GM21723 (cell line): ENCODE measurements around the gene COL4A2.

Experiments
- ATAC-seq: cut with Tn5 transposase; IDR thresholded peaks from one replicate; pipeline ENCODE4 v1.9.1; 2021; ENCODE audit warnings: mild to moderate bottlenecking, moderate library complexity; ENCODE audit not compliant: unreplicated experiment

The COL4A2 gene

DNA sequence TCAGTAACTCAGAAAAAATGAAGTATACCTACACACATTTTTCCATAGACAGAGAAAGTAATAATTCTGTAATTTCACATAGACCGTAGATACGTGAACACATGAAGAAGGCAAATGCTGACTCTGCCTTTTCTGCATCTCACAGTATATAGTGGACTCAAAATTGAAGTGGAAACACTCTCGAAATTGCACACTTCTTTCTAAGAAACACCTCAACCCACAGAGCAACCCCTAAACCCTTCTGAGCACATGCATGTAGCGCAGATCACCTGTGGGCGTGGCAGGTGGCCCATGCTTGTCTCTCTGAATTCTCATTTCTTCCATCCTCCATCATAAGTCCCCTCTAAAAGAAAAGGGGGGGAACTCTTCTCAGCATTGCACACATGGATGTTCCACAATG lies 34.9 kb upstream of the COL4A2 start:
- ATAC-seq: no peak

DNA sequence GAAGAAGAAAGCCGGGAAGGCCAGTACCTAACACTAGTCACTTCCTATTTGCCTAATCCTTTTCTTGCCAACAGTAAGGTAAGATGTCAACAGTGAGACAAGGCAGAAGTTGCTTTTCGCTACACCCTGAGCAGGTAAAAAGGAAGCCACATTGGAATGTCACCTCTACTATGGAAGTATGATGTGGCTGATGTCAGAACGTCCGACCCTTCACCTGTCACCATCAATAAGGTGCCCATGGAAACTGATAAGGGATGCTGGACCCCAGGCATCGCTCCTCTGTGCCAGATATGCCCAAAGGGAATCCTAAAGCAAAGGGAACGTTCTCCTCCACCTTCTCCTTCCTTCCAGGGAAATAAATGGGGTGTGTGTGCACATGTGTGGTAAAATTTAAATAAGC lies 34.4 kb upstream of the COL4A2 start:
- no peak for ATAC-seq

DNA sequence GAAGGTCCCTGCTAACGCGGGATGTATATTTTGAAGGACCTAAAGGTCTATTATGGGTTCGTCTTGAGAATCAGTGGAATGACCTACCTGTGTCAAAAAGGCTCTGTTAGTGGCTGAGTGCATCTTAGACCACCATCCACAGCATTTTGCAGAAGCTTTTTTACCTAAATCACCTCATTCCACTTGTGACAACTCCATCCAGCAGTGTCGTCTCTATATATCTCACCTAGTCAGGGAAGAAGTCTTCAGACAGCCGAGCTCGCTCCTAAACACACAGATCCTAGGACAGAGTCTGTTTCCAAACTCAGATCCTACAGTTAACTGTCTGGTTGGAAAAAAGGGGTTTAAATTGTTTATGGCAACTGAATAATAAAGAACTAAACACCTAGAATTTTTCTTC lies 33.8 kb upstream of the COL4A2 start:
- no peak for ATAC-seq

DNA sequence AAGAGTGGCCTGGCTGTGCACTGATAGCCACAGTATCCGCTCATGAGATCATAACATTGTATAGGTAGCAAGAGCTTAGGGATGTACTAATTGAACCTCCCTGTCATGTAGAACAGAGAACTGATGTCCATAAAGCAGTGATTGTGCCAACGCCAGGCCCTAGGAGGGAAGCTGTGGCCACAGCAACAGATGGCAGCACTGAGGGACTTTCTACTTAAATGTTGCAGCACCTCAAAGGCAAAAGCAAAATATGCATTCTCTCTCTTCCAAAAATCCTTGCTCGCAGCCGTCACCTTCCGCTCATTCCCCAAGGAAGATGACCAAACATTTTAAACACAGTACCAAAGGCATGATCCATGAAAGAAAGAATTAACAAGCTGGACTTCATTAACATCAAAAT lies 32.4 kb upstream of the COL4A2 start:
- ATAC-seq: no peak

DNA sequence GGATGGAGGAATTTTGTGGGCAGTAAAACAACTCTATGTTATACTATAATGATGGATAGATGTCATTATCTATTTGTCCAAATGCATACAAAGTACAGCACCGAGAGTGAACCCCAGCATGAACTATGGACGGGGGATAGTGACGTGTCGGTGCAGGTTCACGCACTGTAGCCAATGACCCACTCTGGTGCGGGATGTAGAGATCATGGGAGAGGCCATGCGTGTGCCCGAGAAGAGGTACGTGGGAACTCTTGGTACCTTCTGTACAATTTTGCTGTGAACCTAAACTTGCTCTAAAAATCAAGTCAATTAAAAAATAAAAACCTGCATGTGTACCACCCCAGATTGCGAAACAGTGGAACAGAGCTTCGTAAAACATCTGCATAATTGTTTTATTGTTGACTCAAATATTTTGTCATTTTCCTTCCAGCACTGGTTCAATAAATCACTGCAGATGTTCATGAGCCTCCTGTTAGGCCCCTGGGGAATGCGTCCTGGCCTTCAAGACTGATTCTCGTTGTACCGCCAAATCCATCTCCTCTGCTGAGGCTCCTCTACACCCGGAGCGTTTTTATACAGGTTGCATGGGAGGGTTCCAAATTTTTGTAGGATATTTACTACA lies 31.0 kb upstream of the COL4A2 start:
- no peak for ATAC-seq

DNA sequence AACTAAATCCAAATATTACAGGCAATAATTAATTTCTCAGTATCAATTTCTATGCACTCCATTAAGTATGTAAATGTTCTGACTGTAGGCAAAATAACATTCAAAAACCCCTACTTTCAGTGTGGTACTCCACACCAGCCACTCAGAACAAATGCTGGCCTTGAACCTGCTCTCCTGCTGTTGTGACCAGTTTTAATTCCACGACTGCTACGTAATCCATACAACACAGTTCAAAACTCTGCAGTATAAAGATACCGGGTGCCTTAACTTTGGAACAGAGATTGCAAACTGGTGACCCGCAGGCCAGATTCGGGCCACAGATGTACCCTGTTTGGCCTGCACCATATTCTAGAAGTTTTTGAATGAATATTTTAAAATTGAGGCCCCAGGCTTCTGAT lies 30.5 kb upstream of the COL4A2 start:
- ATAC-seq: no peak

DNA sequence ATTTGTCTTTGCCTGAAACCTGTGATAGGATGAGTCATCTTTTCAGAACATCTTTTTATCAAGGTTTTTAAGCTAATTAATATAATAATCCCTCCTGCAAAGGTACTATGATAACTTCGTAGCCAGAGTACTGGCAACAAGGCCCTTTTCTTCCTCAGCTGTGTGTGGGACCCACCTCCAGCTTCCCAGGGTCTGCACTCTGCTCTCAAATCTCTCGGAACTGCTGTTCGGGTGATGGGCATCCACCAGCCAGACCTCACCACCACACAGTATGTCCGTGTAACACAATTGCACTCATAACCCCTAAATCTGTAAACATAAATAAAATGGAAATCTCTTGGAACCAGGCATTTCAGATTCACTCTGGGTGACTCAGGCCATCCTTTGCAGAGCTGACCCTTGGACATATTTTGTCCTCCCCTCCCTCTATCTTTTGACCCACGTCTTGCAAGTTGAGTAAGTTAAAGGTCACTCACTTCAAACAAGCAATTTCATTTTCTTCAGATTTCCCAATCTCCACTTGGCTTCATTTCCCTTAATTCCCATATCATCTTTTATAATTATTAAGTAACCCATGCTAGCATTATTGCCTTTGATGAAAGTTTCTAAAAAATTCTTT lies 29.6 kb upstream of the COL4A2 start:
- ATAC-seq: no peak

DNA sequence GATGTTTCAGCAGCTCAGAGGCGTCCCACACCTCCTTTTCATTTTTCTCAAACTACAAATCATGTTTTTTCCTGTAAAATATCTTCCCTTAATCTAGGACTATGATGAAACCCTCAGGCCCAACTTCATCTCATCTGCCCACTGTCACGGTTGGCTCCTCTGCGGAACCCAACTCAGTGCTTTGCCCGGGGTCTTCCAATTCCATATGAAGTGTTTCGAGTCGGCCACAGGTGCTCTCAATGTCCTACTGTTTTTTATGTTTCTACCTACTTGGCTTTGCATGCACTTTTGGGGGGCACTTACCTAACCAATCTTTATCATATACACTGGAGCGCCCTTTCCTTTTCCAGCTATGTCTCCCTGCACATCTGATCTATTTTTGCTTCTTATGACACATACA lies 28.2 kb upstream of the COL4A2 start:
- no peak for ATAC-seq

DNA sequence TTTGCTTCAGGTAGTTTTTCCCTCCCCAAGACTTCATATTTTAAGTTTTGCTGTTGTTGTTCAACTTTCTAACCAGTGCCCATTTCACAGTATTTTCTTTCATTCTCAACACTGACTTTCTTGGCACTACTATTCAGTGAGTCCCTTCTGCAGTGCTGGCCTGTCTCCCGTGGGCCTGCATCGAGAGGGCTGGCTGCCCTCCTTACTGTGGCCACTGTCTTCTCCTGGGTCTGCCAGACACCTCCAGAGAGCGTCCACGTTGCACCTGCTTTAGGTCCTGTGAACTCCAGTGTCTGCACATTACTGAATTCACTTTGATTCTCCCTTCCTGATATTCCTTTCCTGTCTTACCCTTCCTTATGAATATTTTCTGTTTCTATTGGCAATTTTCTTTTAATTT lies 27.4 kb upstream of the COL4A2 start:
- no peak for ATAC-seq

DNA sequence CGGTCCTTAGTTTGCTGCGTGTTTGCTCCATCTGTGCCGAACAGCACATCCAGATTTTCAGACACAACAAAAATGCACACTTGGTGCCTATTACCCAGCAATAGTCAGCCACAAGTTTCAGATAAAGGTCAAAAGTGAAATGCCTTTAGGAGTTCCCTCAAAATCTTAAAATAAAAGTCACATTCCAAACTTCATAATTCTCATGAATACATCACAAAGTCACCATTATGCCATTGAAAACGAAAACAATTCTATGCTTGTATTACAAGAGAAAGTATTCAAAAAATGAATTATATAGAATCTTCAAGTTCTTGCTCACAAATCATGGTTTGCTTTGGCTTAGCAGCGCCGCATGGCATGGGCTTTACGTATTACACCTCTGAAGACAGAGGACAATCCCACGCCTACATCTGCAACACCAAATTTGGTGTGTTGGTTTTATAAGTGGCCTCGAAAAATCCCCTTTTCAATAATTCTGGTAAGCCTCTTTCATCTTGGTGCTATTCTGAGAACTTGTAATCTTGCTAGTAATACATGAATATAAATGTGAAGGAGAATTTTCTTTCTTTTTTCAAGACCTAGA lies 26.8 kb upstream of the COL4A2 start:
- ATAC-seq: no peak

DNA sequence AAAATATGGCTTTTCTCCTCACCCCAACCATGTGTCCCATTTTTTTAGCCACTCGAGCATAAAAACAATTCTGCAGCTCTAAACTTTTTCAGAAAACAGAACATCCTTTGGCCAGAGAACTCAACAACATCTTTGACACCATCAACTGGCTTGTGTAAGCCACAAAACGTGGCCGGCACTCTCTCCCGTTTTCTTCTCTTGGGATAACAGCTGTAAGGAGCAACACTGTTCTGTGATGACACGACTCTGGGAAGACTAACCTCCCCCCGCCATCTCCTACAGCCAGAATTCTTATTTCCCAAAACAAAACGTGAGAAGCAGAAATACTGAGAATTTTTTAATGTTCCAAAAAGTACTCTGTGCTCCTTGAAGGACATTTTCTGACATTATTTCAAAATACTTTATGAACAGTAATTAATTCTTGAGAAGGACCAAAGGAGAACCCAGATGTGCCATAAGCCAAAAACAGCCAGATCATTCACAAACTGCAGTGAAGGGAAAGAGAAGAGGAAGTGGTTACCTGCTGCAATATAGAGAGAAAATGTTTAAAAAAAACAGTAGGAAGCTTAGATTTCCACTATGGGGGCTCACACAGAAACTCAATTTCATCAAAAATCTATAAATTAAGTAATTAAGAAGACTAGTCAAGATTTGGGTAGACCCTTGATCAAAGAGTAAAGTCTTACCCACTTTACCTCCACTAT lies 25.9 kb upstream of the COL4A2 start:
- no peak for ATAC-seq

DNA sequence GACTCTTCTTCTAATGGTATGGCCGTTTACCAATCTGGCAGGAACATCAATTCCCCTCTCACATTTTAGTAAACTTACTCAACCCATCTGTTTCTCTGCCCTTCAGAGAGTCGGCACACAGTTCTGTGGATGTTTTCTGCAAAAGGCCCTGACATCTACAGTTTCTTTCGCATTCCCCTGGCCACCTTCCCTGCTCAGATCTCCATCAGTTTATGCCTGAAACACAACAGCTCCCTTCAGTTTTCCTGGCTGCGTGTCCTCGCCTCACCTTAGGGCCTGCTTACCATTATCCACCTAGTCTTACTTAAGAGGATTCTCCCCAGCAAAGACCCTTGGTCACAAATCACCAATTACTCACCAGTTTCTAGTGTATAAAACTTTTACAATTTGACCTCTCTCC lies 25.3 kb upstream of the COL4A2 start:
- no peak for ATAC-seq

DNA sequence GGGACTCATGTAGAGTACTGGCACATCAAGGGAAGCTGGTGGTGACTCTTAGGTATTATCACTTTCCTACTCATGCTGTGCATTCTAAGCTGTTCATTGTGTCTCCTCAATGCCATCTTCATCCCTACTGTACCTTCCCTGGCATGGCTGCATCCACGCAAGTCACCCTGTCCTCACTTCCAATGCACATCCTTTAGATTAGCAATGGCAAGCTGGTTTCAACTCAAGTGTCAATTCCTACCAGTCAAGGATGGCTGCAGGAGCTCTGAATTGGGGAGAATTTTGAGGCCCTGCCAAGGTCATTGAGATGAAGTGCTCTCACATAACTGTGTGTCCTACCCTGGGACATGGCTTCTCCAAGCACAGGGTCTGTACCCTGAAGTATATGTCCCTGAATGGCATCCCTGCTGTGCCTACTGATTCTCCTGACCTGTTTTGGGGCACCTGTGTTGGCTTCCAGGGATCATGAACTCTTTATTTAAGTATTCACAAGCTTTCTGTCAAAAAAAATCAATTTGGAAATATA lies 24.7 kb upstream of the COL4A2 start:
- ATAC-seq: no peak

DNA sequence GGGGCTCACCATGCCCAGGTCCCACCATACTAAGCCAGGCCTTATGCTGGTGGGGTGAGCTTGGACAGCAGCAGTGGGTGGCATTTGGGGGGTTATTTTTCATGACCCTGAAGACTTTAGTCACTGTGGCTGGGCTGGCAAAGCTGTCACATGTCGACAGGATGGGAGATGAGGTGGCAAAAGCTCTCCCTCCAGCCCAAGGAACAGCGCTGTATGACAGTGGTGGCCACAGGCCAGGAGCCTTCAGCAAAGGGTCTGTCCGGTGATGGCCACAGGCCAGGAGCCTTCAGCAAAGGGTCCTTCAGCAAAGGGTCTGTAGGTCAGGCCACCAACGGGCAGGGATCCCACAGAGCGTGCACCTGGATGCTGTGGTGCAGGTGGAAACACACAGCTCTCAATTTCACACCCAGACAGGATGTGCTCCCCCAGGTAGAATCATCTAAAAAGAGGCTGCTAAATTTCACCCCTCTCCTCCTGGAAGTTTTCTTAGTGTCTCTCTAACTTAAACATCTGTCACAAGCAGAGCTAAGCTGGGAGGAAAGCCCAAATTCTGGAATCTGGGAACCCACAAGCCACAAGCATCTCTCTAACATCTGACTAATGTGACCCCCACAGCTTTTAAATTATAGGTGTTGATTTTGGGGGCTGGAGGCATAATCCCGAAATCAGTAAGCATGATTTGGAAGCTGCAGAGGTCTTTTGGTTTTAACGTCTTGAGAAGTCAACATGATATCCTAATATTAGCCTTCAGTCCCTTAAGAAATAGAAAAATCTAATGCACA lies 23.2 kb upstream of the COL4A2 start:
- ATAC-seq: no peak

DNA sequence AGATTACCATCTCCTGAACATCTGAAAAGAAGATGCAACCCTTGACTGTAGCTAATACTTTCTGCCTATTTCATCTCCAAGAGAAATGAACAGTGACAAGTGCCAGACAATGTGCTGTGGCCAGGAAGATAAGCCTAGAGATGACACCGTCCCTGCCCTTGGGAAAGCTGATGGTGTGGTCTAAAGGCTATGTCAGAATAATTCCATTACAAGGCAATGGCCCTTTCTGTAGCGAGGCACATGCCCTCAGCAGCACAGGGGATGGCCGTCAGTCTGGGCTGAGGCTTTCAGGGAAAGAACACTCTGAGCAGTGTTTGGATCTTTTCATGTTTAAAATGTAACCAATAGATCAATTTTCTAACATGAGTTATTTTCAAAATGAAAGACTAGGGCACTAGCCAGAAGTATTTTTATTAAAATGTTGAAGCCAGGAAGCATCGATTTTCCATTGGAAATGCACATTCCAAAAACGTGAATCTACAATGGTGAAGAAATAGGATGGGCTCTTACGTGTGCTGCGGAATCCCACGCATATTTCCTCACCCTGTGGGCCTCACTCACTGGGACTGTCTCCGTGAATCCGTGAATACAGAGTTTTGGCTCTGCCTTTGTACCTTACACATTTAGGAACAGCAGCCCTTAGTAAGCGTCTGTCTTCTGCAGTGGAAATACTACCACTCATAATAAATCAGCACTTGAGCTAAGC lies 22.2 kb upstream of the COL4A2 start:
- no peak for ATAC-seq

DNA sequence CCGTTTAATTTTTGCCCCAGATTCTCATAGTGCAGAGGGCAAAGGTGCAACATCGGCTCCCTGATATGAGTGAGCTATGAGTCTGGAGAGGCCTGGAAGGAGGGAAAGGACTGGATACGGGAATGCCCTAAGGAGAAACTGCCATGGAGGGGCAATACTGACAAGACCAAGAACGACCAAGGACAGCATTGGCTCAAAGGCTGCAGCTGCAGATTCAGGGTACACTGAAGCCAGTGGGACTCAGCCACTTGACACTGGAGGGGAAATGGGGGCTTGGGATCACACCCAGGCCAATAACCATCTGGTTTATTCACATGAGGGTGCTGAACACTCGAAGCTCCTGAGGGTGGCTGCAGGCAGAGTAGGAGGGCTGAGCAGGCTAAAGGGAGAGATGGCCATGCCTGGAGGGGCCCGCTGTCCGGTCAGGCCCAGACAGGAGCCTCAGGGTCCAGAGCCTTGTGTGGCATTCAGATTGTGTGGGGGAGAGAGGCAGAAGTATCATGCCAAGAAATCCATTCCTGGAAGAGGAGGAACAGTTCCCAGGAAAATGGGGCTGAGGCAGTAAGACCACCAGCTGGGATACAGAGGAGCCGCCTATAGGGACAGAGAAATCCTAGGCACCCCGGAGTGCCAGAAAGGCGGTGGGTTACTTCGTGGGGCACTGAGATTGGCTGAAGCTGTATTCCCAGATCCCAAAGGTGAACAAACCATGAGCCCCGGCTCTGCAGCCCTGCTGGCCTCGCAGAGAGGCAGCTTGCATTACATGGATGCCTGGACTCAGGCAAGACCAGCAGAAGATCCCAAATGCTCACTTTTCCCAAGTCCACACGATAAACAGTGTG lies 20.9 kb upstream of the COL4A2 start:
- no peak for ATAC-seq

DNA sequence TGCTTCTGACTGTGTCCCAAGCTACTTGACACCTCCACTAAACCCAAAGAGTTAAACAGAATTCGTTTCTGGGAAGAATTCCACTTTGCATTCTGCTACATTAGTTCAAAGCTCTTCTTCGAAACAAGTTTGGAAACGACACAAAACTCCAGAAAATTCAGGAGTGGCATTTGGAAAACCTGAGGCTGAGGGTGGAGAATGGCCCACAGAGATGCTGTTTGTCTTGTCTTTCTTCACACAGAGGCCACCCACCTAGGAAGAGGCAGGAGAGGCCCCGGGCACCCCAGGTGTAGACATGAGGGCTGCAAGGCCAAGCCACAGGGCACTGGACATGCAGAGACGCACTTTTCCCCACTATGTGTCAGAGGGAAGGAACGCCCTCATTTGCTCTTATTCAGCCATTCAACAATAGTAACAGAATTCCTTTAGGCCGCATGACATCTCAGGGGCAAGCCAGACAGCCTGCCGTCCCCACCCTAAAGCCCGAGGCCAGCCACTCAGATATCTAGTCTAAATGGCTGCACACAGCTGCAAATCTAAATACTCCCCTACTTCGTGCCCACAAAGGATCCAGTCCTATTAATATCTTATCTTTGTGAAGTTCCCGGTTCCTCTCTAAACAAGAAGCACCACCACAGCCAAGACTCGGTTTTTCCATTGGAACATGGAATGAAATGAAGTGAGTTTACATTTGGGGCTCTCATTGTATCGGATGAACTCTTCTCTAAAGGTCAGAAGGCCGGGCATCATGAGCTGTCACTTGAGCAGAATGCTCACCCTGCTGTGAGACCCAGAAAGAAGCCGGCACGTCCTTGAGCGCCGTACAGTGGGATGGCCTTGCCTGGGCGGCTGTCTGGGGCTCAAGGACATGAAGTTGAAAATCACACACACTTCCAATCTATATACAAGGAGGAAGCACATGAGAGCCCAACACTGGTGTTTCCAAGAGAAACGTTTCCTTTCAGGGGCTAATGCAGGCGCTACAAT lies 20.0 kb upstream of the COL4A2 start:
- ATAC-seq: no peak

DNA sequence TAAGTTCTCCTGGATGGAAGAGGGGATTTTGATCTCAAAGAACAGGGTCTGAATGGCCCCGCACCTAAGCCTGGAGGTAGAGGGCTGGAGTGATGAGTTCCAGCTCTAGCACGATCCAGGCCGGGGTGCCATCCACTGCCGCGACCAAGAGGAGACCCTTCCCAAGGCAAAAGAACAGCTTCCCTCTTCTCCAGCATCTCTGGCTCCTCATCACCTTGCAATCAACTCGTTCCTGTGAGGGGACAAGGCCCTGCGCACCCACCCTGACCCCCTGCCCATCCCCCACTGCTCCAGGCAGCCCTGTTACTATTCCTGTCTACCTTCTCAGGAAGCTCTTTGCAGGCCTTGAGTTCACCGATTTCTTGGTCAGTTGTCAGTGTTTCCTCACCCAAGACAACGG lies 17.9 kb upstream of the COL4A2 start:
- no peak for ATAC-seq
